GM10248 (cell line): ENCODE measurements around the gene CADM2.

Source experiments
- CTCF ChIA-PET: fragments of 300-600 bp; sonication (Branson Sonifier 250); formaldehyde crosslinking; extraction: SDS; loops from one replicate; lab custom pipeline; 2021; ENCODE audit warnings: antibody characterized with exemption; lab: Yijun Ruan, JAX
- POLR2A ChIA-PET: fragments of 350-650 bp; sonication (Branson Sonifier 250); formaldehyde crosslinking; extraction: SDS; loops from one replicate; lab custom pipeline; 2020; ENCODE audit warnings: antibody characterized with exemption; lab: Yijun Ruan, JAX
- DNase-seq: peaks from one replicate; pipeline ENCODE4 v3.0.0; 2012; ENCODE audit errors: extremely low spot score
- TF ChIP-seq, protein P1 (sequence below): IDR thresholded peaks from 2 replicates; pipeline ENCODE4 v1.5.1; 2012; ENCODE audit warnings: mild to moderate bottlenecking, low read depth; ENCODE audit errors: extremely low read depth, missing control alignments, control extremely low read depth

Gene CADM2

DNA sequence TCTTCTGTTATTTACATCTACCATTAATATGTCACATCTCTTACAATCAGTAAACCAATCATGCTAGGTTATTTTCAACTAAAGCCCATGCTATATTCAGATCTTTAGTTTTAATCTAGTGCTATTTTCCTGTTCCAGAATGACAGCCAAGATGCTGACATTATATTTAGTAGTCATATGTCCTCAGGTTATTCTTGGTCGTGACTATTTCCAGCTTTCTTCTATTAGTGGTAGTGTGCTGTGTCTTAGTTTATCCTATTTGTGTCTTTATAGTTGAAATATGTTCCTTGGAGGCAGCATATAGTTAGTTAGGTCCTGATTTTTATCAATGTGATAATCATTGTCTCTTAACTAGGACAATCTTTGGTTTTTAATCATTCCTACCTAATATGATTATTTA is 566.5 kb downstream of the CADM2 start:
- TF ChIP-seq, protein P1, sequence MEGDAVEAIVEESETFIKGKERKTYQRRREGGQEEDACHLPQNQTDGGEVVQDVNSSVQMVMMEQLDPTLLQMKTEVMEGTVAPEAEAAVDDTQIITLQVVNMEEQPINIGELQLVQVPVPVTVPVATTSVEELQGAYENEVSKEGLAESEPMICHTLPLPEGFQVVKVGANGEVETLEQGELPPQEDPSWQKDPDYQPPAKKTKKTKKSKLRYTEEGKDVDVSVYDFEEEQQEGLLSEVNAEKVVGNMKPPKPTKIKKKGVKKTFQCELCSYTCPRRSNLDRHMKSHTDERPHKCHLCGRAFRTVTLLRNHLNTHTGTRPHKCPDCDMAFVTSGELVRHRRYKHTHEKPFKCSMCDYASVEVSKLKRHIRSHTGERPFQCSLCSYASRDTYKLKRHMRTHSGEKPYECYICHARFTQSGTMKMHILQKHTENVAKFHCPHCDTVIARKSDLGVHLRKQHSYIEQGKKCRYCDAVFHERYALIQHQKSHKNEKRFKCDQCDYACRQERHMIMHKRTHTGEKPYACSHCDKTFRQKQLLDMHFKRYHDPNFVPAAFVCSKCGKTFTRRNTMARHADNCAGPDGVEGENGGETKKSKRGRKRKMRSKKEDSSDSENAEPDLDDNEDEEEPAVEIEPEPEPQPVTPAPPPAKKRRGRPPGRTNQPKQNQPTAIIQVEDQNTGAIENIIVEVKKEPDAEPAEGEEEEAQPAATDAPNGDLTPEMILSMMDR: no peak
- no peak for DNase-seq
- ChIA-PET CTCF (interaction anchor here (1.0 to 1.4 kb wide), 2 partner anchors 9 to 20 kb away, joined by 3 read pairs; no protein-coding TSS in a partner anchor), POLR2A (no interaction called here)

DNA sequence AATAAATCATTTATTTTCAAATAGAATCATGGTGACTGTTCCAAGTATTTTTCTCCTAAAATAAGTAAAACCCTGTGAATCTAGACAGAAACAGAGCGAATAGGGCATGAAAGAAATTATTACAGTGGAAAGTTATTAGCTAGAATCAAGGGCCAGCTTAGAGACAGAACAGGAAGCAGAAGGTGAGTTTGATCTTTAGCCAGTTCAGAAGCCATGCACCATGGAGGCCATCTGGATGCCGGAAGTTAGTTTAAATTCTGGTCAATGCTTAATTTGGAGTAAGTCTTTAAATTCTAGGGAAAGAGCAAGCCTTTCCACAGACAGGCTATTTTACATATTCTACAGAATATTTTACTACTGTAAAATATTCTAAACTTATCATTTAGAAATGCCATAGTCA is 574.8 kb downstream of the CADM2 start:
- CTCF ChIA-PET: interaction anchor here (1.2 to 1.8 kb wide), 3 partner anchors 9 to 13 kb away, joined by 3 read pairs; no protein-coding TSS in a partner anchor
- TF ChIP-seq, protein P1: no peak
- POLR2A ChIA-PET: no interaction called here
- DNase-seq: no peak

DNA sequence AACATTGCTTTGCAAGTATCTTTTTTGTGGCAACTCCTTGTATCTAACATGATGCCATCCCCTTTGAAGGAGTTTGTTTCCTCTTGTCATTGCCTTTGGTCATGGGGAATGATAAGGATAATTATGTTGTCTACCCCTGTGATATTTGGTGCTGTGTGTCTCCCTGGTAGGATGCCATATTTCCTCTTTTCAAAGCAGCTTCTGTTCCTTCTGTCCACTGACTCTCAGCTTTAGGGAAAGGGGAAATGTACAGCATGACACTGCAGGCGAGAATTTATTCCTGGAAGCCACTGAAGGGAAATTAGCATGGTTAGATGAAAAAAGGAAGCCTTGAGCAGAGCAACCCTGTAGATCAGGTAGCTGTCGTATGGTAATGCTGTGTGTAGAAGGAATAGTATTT is 576.7 kb downstream of the CADM2 start:
- TF ChIP-seq, protein P1: no peak
- DNase-seq: no peak
- POLR2A ChIA-PET: no interaction called here
- CTCF ChIA-PET: interaction anchor here (1.8 kb wide), 1 partner anchor 11 kb away, joined by 3 read pairs; no protein-coding TSS in a partner anchor

DNA sequence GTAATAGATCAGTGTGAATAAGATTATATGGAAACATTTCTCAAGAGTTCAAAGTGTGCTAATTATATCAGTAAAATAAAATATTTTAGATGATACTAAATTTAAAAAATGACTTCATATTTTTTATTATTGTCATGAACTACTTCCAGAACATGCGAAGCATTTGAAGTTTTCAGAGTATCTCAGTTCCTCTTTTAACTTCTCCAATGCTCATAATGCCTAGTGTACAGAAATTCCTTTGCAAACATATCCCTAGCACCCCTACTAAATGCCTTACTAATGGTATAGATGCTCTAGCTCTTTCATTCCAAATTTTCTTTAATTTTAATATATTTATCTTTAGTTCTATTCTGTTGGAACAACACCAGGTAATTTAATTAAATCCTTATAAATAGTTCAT is 580.4 kb downstream of the CADM2 start:
- CTCF ChIA-PET: no interaction called here
- TF ChIP-seq, protein P1: no peak
- POLR2A ChIA-PET: no interaction called here
- DNase-seq: no peak

DNA sequence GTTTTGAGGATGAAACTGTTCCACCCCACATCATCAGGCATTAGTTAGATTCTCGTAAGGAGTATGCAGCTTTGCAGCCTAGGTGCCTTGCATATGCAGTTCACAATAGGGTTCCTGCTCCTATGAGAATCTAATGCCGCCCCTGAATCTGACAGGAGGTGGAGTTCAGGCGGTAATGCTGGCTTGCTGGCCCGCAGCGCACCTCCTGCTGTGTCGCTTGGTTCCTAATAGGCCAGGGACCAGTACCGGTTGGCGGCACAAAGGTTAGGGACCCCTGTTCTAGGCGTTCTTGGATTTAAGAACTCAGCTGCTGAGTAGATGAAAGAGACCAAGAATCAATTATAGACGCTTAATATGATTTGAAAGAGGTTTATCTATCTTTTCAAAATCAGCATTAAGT is 595.4 kb downstream of the CADM2 start:
- TF ChIP-seq, protein P1: no peak
- ChIA-PET POLR2A (no interaction called here), CTCF (interaction anchor here (4.2 kb wide), 1 partner anchor 13 kb away, joined by 23 read pairs; no protein-coding TSS in a partner anchor)
- no peak for DNase-seq

DNA sequence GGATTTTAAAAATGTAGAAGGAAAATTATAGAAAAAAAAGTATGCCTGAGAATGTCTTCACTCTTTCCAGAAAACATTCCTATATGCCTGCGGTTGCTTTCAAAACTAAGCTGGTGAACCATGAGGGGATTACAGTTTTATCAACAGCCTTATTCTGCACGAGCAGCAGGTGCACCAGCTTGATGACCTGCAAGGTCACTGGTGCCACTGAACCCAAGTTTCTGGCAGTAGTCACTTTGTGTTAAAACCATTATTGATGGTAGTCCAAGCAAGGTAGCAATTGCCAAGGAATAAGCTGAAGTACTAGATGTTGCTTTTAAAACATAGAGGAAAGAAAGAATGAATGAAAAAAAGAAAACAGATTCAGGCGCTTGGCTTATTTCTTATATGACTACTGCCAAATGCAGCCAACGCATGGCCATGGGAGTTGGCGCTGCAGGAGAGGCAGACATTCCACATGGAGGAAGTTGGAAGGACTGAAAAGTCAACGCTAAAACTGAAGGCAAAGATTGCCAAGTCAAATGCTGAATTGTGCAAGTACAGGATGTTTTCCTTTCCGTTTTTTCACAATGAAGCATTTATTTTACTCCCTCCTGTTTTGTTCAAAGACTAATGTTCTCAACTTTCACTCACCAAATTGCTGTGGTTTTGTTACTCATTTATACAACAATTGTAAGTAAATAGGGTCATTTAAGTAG is 601.4 kb downstream of the CADM2 start:
- CTCF ChIA-PET: interaction anchor here (1.3 to 6.7 kb wide), 4 partner anchors 13 to 32 kb away, joined by 3 to 53 read pairs (median 5); no protein-coding TSS in a partner anchor
- POLR2A ChIA-PET: no interaction called here
- DNase-seq: no peak
- TF ChIP-seq, protein P1: no peak
